ENCODE measurements around the gene MTMR3. TPM values are rescaled to one million over a fixed set of nuclear protein-coding genes. Genes with fewer than 3 reads are reported as not detected.

The MTMR3 gene
- total RNA-seq, 1 donor from 2014 or later: 51.7 TPM

GRCh38 chr22:30026756-30027155, 143.8 kb downstream of the MTMR3 start:
- no peak overlapping the region for H3K27ac Mint-ChIP-seq (ENCODE audit: unreplicated experiment)
- H3K4me3 Mint-ChIP-seq (ENCODE audit: unreplicated experiment): no peak overlapping the region
- TF ChIP-seq, protein P1, sequence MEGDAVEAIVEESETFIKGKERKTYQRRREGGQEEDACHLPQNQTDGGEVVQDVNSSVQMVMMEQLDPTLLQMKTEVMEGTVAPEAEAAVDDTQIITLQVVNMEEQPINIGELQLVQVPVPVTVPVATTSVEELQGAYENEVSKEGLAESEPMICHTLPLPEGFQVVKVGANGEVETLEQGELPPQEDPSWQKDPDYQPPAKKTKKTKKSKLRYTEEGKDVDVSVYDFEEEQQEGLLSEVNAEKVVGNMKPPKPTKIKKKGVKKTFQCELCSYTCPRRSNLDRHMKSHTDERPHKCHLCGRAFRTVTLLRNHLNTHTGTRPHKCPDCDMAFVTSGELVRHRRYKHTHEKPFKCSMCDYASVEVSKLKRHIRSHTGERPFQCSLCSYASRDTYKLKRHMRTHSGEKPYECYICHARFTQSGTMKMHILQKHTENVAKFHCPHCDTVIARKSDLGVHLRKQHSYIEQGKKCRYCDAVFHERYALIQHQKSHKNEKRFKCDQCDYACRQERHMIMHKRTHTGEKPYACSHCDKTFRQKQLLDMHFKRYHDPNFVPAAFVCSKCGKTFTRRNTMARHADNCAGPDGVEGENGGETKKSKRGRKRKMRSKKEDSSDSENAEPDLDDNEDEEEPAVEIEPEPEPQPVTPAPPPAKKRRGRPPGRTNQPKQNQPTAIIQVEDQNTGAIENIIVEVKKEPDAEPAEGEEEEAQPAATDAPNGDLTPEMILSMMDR (IDR thresholded peaks at IDR 0.05; ENCODE audit: partially characterized antibody, unreplicated experiment): no peak
- no peaks in the 10 kb centered on the region for H3K9me3 Mint-ChIP-seq (ENCODE audit: unreplicated experiment)
- H3K36me3 Mint-ChIP-seq (ENCODE audit: unreplicated experiment): peaks cover 5% of the 10 kb centered on the region
- no peaks in the 10 kb centered on the region for H3K27me3 Mint-ChIP-seq (ENCODE audit: unreplicated experiment)
- no peak for DNase-seq
- H3K4me1 Mint-ChIP-seq (ENCODE audit: low read depth, unreplicated experiment): no peaks in the 10 kb centered on the region

DNA sequence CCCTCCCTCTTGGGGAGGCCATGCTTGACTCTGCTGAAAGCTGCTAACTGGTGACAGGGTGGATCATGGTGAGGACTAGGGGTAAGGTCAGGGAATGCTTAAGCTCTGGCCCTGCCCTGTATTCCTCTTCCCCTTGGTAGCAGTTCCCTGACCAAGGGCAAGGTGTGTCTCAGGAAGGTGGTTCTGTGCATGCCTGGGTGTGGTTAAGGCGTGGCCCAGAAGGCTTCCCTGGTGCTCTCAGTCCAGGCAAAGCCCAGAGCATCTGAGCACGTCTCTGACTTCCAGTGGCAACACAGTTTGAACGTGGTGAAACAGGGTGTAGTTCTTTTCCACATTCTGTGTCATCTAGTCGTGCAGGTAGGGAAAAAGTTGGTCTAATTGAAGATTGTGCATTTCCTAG, 144.2 kb downstream of the MTMR3 start:
- H3K9me3 Mint-ChIP-seq (ENCODE audit: unreplicated experiment): no peaks in the 10 kb centered on the region
- TF ChIP-seq, protein P1 (IDR thresholded peaks at IDR 0.05; ENCODE audit: partially characterized antibody, unreplicated experiment): no peak
- no peaks in the 10 kb centered on the region for H3K4me1 Mint-ChIP-seq (ENCODE audit: low read depth, unreplicated experiment)
- peaks cover 5% of the 10 kb centered on the region for H3K36me3 Mint-ChIP-seq (ENCODE audit: unreplicated experiment)
- no peak overlapping the region for H3K4me3 Mint-ChIP-seq (ENCODE audit: unreplicated experiment)
- H3K27ac Mint-ChIP-seq (ENCODE audit: unreplicated experiment): no peak overlapping the region
- DNase-seq: no peak
- H3K27me3 Mint-ChIP-seq (ENCODE audit: unreplicated experiment): no peaks in the 10 kb centered on the region

DNA sequence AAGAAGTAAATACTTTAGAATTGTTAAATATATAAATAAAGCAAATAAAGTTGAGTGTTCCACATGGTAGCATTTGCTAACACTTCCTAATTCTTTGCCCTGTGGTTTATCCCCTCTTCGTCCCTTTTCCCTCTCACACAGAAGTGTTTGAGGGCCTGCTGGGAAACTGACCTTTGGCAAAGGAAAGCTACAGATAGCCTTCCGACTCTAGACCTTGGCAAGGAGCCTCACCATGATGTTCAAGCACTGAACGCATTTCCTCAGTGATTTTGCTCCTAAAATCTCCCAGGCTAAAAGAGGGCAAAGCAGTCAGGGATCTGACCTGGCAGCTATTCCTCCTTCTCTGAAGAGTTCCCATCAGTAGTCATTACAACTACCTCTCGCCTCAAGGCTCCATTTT, 144.8 kb downstream of the MTMR3 start:
- no peak for DNase-seq
- H3K27ac Mint-ChIP-seq (ENCODE audit: unreplicated experiment): no peak overlapping the region
- TF ChIP-seq, protein P1 (IDR thresholded peaks at IDR 0.05; ENCODE audit: partially characterized antibody, unreplicated experiment): no peak
- H3K27me3 Mint-ChIP-seq (ENCODE audit: unreplicated experiment): no peaks in the 10 kb centered on the region
- no peaks in the 10 kb centered on the region for H3K4me1 Mint-ChIP-seq (ENCODE audit: low read depth, unreplicated experiment)
- peaks cover 5% of the 10 kb centered on the region for H3K36me3 Mint-ChIP-seq (ENCODE audit: unreplicated experiment)
- no peak overlapping the region for H3K4me3 Mint-ChIP-seq (ENCODE audit: unreplicated experiment)
- H3K9me3 Mint-ChIP-seq (ENCODE audit: unreplicated experiment): no peaks in the 10 kb centered on the region

DNA sequence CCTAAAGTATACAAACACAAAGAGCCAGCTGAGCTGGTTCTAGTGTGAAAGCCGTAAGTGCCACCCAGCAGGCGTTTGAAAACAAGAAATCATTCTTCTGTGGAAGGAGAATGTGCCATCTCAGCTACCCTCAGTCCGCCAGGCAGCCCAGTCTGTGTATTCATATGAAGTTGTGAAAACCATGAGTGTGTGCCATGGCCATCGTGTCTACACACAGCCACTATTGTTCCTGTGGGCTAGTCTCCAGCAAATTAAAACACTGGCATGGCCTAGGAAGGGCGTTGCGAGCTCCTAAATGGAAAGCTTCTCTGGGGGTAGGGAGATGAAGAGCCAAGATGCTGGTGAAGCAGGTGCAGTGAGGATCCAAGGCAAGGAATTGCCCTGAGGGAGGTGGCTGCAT, 145.8 kb downstream of the MTMR3 start:
- Mint-ChIP-seq H3K27me3 (ENCODE audit: unreplicated experiment) (no peaks in the 10 kb centered on the region), H3K4me1 (ENCODE audit: low read depth, unreplicated experiment) (no peaks in the 10 kb centered on the region), H3K9me3 (ENCODE audit: unreplicated experiment) (no peaks in the 10 kb centered on the region), H3K27ac (ENCODE audit: unreplicated experiment) (no peak overlapping the region), H3K4me3 (ENCODE audit: unreplicated experiment) (no peak overlapping the region), H3K36me3 (ENCODE audit: unreplicated experiment) (no peaks in the 10 kb centered on the region)
- TF ChIP-seq, protein P1 (IDR thresholded peaks at IDR 0.05; ENCODE audit: partially characterized antibody, unreplicated experiment): no peak
- DNase-seq: no peak

- Mint-ChIP-seq H3K36me3 (ENCODE audit: unreplicated experiment) (no peaks in the 10 kb centered on the region), H3K27ac (ENCODE audit: unreplicated experiment) (no peak overlapping the region), H3K4me1 (ENCODE audit: low read depth, unreplicated experiment) (no peaks in the 10 kb centered on the region), H3K9me3 (ENCODE audit: unreplicated experiment) (peaks cover 2% of the 10 kb centered on the region), H3K4me3 (ENCODE audit: unreplicated experiment) (no peak overlapping the region), H3K27me3 (ENCODE audit: unreplicated experiment) (no peaks in the 10 kb centered on the region)
- TF ChIP-seq, protein P1 (IDR thresholded peaks at IDR 0.05; ENCODE audit: partially characterized antibody, unreplicated experiment): no peak
- no peak for DNase-seq
Observed at GRCh38 chr22:30029512-30029911, 146.5 kb downstream of the MTMR3 start.
